Dermis microvascular lymphatic vessel endothelial cell (primary cell): ENCODE measurements around the gene FKBP8. TPM values are rescaled to one million over a fixed set of nuclear protein-coding genes. Genes with fewer than 3 reads are reported as not detected.

Experiments
- DNase-seq, 2 donors: peaks; one replicate each; pipeline versions ENCODE4 v3.0.0 to v3.0.0-alpha.2; 2010; ENCODE audit warnings: low read depth in 2 of 2
- total RNA-seq: library from RNA; depleted of rRNA; stranded (reverse); fragments of >200 nt; gene quantifications from 2 replicates; pipeline ENCODE4 v1.2.1, GENCODE V29; 2014

FKBP8 gene
- total RNA-seq, 1 donor from 2014 or later = 141 TPM

DNA sequence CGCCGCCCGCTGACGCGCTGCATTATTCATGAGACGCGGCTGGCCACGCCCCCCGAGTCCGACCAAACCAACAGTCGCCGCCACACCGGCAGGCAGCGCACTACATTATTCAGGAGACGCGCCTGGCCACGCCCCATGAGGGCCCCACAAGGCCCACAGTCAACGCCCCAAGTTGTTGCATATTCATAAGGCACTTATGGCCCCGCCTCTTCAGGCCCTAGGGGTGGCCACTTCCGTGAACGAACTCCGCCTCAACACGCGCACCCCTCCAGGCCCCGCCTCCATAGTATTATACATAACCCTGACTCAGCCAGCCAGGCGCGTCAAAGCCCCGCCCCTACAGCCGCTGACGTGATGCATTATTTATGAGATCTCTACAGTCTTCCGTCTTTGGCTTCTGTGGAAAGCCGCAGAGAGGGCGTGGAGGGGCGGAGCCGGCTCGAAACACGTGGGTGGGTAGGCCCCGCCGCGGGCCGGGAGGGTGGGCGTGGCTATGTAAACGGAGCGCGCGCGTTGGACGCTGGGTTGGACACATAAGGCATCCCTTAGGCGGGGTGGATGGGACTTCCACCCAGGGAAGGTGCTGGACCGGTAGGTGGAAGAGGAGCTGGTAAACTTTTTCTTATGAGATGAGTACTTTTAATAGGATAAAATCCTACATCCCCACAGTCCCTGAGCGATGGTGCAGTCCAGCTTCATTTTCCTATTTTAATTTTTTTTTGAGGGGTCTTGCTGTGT is 21.1 kb downstream of the FKBP8 start:
- peak; percentile 99 to 100 for DNase-seq

DNA sequence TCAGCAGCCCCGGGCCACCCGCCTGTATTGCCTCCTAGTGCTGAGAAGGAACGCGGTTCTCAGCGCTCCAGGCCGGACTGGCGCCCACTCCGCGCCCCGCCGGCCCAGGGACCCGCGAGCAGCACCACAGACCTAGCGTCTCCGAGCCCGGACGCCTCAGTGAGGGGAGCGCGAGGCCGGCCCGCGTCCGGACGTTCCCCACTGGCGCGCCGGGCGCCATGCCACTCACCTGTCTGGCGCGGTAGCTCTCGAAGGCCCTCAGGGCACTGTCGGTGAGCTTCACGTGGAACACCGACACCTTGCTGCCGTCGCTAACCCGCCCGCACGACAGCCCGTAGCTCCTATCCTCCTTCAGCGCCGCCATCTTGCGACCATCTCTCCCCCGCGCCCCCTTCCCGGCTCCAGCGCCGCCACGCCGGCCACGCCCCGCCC is 21.7 kb downstream of the FKBP8 start, which contains the start of gene ELL:
TSS of gene ELL (minus strand) at position 379 of the 432 bp plus-strand sequence. CDS start at position 364, 15 bp downstream.
- no peak for DNase-seq

DNA sequence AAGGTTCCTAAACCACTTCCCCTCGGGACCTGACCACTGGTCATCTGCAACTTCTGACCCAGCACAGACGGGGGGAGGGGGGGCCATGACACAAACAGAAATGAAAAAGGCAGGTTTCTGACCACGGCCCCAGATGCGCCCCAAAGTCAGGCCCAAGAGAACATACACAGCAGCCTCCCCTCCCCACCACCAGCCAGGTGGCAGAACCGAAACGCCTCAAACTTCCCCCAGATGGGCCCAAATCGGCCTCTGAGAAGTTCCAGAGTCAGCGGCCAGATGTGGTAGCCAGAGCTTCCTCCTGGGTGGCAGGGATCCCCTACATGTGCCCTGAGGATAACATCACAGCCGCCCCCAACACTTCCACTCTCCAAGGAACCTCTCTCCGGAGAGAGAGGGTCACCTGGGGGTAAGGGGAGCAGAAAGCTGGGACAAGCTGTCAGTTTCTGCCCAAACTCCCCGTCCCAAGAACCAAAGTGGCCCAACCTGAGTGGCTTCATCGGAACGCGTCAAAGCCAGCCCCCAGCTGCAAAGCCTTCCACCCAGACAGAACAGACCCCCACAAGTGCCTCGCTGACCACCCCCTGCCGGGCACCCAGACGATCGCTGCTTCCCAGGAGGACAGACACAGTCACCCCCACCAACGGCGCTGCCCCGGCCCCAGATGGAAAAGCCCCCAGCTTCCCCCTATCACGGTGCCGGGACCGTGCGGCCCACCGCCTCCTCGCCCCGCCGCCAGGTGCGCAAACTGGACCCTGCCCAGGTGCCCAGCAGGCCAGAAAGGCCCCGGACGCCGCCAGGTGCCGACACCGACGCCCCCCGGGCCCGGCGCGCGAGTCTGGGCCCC is 22.3 kb downstream of the FKBP8 start:
- DNase-seq = peak in 1 of 2 donors; percentile 41

DNA sequence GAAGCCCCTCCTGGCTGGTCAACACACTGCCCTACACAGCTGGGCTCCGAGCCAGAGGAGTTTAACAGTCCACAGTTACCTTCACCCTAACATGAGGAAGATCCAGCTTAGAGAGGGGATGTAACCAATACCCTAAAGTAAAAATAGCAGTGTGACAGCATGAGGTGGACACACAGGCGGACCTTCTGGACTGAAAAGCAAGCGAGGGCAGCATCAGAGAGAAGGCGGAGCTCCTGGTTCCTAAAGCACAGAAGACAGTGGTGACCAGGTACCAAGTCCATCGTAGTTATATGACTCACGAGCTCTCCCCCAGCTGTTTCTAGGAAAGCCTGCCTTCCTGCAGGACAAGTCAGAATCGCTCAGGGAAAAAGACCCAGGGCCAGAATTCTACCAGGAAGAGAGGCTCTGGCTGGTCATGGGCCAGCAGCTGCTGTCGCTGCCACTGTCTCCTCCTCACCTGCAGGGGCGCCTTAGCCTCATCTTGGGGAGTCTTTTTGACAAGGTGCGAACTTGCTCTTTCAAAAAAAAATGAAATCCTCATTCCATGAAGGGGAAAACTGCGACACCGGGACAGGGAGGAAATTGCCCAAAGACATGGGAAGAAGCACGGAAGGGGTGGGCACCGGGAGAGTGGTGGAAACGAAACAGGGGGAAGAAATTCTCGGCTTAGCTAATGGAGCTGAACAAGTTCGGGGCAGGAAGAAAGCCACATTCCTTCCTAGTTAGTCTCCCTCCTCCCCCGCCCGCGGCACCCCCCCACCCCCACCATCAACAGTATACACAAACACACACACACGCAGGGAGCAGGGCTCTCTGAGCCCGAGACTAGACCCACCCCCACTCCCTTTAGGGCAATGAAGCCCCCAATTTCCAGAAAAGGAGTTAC is 23.2 kb downstream of the FKBP8 start:
- peak; percentile 37 to 79 for DNase-seq

DNA sequence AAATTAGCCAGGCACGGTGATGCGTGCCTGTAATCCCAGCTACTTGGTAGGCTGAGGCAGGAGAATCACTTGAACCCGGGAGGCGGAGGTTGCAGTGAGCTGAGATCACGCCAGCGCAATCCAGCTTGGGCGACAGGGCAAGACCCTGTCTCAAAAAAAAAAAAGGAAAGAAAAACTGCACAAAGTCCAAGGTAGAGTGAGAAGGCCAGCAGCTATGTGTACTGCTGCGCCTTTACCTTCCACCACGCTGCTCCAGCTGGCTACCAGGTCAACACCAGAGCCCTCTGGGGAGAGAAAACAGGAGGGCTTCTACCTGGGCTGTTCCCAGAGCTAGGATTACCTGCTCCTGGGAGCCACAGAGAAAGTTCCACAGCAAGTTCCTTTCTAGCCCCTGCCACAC is 24.7 kb downstream of the FKBP8 start:
- no peak for DNase-seq

DNA sequence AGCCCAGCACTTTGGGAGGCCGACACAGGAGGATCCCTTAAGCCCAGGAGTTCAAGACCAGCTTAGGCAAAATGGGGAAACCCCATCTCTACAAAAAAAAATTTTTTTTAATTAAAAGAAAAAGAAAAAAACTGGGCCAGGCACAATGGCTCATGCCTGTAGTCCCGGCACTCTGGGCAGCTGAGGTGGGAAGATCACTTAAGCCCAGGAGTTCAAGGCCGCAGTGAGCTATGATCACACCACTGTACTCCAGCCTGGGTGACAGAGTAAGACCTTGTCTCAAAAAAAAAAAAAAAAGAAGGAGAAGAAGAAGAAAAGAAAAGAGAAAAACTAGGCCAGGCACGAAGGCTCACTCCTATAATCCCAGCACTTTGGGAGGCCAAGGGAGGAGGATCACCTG is 25.8 kb downstream of the FKBP8 start:
- no peak for DNase-seq

DNA sequence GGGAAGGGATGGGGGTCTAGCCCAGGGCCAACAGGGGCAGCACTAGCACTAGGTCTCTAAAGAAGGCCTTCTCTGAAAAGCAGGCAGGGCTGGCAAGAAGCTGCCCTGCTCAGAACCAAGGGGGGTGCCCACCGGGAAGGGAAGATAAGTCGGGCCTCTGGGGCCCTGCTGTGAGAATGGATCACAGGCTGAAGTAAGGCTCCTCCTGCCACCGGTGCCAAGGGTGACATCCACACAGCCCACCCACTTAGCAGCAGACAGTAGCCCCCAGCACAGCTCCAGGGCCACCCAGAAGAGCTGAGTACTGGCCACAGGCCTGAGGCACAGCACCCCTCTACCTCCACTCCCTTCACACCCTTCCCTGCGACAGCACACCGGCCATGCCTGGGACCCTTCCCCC is 27.4 kb downstream of the FKBP8 start:
- no peak for DNase-seq

DNA sequence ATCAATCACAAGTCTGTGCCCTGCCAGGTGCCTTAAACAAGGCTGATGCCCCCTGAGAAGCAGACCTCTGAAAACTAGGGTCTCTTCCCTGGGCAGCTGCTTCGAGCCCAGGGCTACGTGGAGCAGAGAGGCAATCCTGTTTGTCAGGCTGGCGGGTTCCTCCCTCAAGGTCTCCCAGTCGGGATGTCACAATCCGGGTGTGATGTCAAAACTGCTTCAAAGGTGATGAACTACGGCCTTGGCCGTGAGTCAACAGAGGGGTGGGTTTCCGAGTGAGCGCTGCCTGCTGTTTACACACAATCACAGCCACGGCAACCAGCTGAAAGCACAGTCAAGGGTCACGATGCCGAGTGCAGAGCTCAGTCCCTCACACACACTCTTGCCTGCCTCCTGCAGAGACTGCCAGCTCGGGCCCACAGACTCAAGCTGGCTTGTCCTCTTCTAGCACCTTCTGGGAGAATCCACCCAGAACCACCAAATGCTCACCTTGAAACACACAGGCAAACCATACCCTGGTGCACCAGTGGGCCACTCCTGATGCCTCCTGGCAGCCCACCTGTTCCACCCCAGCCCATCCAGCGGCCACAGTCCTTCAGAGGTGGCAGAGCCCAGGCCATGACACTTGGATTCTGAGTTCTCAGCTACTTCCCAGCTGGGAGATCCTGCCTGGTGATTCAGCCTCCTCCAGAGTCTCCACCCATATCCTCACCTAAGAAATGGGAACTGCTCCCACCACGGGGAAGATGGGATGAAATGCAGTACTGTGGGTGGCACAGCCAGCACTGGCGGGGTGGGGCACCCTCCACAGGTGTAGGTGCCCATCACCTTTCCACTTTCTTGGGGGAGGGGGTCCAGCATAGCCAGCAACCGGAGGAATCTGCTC is 28.3 kb downstream of the FKBP8 start:
- peak; percentile 94 to 98 for DNase-seq

DNA sequence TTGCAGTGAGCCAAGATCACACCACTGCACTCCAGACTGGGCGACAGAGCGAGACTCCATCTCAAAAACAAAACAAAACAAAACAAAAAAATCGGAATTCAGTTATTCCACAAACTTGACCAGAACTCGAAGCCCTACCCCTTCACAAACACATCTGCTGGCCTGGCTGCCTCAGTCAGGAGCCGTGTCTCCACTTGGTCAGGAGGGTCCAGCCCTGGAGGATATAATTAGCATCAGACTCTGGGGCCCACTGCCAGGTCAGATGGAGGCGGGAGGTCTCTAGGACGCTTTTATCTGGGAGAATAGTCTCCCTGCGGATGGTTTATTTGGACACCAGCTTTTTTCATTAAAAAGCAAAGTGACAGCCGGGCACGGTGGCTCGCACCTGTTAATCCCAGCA is 29.5 kb downstream of the FKBP8 start:
- no peak for DNase-seq

DNA sequence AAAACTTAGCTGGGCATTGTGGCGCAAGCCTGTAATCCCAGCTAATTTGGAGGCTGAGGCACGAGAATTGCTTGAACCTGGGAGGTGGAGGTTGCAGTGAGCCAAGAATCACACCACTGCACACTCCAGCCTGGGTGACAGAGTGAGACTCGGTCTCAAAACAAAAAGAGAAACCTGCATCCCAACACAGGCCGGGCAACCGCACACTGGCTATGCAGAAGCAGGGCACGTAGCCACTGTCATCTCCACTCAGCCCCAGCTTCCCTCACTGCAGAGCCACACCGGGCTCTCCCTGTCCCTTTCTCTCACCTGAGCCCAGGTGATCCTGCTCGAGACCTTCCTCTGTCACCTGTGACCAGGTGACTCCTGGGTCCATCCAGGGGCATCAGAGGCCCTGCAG is 33.2 kb downstream of the FKBP8 start:
- no peak for DNase-seq

DNA sequence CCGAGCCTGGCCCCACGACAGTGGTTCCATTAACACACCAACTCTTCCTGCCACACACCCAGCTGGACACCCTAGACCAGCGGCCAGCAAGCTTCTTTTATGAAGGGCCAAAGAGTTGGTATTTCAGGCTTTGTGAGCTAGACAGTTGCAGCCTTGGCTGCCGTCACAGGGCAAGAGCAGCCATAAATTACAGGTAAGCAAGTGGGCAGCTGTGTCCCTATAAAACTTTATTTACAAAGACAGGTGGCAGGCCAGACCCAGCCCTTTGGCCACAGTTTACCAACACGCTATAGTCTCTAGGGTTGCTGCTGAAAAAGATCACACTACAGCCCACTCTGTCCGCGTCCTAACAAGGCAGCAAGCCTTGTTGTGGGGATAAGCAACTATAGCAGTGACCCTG is 34.8 kb downstream of the FKBP8 start:
- no peak for DNase-seq

DNA sequence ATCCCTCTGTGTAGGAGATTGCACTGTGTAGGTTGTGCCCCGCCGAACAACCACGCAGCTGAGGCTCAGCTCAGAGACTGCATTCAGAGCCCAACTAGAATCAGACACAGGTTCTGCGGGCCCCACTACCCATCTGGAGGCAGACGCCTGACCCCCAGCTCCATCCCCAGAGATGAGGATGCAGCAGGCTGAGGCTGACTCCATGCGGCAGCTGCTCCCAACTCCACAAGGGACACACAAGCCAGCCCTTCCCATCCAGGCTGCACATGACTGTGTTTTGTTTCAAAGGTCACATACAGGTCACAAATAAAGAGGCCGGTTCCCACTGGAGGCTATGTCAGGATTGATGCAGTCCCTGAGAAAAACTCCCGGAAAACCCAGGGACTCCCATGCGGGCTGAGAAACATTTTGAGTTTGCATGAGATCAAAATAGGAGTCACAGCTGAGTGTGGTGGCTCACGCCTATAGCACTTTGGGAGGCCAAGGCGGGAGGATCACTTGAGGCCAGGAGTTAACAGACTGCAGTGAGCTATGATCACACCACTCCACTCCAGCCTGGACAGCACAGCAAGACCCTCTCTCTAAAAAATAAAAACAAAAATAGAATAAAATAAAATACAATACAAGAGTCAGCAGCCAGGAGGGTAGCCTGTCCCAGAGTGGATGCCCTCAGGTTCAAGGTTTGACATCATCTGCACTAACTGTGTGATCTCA is 35.5 kb downstream of the FKBP8 start:
- DNase-seq = peak; percentile 54 to 59

DNA sequence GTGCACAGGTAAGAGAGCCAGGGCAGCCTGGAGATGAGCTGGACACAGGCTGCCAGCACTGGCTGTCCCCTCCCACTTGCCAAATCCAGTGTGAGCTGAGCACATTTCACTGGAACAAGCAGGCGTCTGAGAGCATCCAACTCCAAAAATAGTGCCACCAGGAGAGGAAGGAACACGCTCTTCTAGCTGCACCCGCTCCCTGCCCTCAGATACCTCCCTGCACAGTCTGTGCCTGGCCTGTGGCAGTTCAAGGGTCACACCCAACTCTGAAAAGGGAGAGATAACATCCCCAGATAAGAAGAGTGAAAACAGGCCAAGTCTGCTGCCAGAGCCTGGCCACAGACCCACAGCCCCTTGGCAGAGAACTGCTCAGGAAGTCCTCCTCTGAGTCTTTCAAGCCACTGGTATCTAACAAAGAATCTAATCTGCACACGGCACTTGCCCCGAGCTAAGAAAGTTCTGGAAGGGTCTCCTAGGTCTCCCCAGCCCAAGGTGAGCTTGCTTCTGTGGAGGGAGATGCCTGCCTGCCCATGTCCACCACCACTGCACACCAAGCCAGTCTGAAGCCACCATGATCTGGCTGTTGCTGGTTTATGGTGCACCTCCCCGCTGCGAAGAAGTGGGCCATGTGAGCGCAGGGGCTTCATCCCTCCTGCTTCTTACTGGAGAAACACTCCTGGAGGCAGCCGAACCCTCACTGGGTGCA is 36.2 kb downstream of the FKBP8 start:
- peak in 1 of 2 donors; percentile 17 for DNase-seq

DNA sequence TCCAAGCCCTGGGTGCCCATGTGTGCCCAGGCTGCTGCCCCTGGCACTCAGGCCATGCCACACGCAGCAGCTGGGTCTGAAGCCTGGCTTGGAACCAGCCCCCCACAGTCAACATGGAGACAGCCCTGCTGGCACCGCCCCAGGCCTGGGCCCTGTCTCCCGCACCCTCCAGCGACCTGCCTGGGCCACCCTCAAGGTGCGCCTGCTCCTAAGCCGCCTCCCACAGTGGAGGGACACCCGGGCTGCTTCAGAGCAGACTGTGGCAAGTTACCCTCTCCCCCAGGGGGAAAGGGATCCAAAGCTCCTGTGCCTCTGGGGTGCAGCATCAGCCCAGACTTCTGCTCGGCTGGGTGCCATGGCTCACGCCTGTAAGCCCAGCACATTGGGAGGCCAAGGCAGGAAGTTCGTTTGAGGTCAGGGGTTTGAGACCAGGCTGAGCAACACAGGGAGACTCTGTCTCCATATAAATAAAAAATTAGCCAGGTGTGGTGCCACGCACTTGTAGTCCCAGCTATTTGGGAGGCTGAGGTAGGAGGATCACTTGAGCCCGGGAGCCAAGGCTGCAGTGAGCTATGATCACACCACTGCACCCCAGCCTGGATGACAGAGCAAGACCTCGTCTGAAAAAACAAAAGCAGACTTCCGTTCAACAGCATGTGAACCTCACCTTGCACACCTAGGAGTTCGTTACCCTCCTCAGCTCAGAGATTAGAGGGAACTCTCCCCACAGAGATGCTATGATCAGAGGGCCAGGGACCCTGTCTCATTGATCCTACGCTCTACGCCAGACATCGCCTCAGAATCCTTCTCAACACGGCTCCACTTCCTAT is 37.1 kb downstream of the FKBP8 start:
- DNase-seq = no peak

DNA sequence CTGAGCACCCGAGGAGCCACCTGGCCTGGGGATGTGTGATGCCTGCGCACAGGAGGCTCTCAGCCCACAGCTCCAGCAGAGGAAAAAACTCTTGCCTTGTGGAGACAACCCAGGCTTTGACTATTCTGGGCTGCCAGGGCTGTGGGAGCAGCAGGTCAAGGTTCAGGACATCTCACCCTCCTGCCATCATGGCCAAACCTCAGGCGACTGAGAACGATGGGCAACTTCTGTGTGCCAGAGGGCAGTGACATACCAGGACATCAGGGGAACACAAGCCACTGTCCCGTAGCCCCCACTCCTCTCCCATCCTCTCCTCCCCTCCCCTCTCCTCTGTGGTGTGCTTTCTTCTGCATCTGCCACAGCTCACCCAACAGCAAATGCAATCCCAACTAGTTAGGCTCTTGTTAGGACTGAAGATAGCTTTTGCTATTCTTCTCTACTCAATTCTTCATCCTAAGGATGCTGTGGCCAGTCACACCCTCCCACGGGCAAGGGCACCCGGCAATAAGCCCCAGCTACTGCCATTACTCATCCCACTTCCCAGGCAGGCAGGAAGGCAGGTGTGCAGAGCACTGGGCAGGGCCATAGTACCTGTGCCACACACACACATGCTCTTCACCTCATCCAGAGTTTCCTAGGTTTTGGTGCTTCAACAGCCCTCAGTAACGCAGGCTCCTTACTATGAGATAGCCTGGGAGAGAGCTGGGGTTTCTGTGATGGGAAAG is 38.3 kb downstream of the FKBP8 start:
- DNase-seq = no peak

DNA sequence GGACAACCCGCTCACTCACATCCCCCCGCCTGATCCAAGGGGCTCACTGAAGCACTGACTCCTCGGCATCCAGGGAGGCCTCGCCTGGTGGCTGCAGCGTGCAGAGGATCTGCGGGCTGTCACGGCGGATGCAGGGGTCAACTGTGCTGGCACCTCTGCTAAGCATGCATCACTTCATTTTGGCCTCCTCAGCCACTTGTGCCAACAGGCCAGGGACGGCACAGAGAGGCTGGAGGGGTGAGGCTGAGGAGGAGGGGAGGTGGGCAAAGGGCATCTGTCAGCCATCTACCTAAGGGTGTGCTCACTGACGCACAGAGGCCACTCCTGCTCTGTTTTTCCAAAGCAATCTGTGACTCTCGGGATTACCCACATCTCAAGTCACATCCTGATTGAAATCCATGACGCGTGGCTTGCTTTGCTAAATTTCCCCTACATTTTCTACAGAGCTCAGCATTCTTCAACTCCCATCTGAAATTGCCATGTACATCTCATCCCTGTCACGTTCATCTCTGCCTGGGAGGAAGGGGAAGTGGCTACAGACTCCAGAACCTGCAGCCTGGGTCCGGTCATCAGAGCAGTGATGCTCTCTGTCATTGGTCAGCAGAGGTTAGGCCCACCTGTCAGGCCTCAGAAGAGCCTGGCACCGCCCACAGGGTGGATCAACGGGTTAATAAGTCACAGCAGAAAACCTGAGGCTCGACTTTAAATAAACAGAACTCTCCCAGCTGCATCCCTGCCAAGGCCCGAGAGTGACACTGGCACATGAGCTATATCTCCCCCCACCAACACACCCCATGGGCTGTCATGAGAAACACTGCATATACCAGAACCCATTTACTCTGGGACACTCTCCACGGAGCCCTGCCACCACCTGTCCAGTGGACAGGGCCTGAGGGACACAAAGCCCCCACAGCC is 39.1 kb downstream of the FKBP8 start:
- no peak for DNase-seq
